HCT116 (cell line): ENCODE results near the gene C4orf17. TPM values are rescaled to one million over a fixed set of nuclear protein-coding genes. Genes with fewer than 3 reads are reported as not detected.

Experiments
- ATAC-seq: fragments of 200-7000 bp; cut with Tn5 transposase; 2 replicates; pipeline ENCODE4 v1.9.1; 2020; ENCODE audit warnings: mild to moderate bottlenecking, moderate library complexity
- BruUV-seq: library from RNA; stranded (reverse); fragments of 400-500 nt; replicated peaks from 2 replicates; lab custom pipeline; 2021; lab: Mats Ljungman, UMichigan
- CTCF ChIA-PET: fragments of 300-600 bp; sonication (Branson Sonifier 250); formaldehyde crosslinking; loops from one replicate; lab custom pipeline; 2021; ENCODE audit warnings: antibody characterized with exemption; lab: Charles Lee
- POLR2A ChIA-PET: fragments of 300-600, 350-600 bp; sonication (Branson Sonifier 250); formaldehyde crosslinking; loops from one replicate; lab custom pipeline; 2021; ENCODE audit warnings: antibody characterized with exemption; lab: Charles Lee
- RAD21 ChIA-PET, 2 experiments: fragments of 300-600 bp; sonication (Branson Sonifier 250); formaldehyde crosslinking; loops; one replicate each; lab custom pipeline; 2023; ENCODE audit warnings: low total read pairs in 2 of 2; ENCODE audit not compliant: uncharacterized antibody in 2 of 2, unreplicated experiment in 2 of 2, low non-redundant PET in 1 of 2; lab: Charles Lee
- DNase-seq: peaks from one replicate; pipeline ENCODE4 v3.0.0-alpha.2; 2010; ENCODE audit warnings: low read depth, low spot score
- H2AFZ ChIP-seq: fragments of 200-600 bp; shearing (Covaris generic), sonication (generic); 2 replicates; pipeline ENCODE4 v1.6.1; 2017; ENCODE audit warnings: low read depth, mixed run types, mixed read lengths, antibody characterized with exemption, low read length; ENCODE audit not compliant: poor library complexity, severe bottlenecking
- H3K27ac ChIP-seq: 2 replicates; pipeline ENCODE4 v1.5.1; 2012; ENCODE audit warnings: low read depth, low read length
- H3K27me3 ChIP-seq: fragments of 200-600 bp; sonication (generic); 2 replicates; pipeline ENCODE4 v1.6.1; 2016; ENCODE audit warnings: mixed run types, low read length, mixed read lengths; ENCODE audit not compliant: insufficient read depth
- H3K36me3 ChIP-seq, 2 experiments: fragments of 200-500 bp in 1 of 2; fragments of 200-600 bp in 1 of 2; sonication (Bioruptor generic) in 1 of 2; sonication (generic) in 1 of 2; 2 replicates each; pipeline versions ENCODE4 v1.5.1 to v1.6.1; 2014 to 2016; ENCODE audit warnings: low read length in 2 of 2, inconsistent platforms in 1 of 2, mixed read lengths in 1 of 2, mixed run types in 1 of 2; ENCODE audit not compliant: insufficient read depth in 2 of 2, control insufficient read depth in 1 of 2
- H3K4me1 ChIP-seq, 2 experiments: fragments of 200-600 bp in 1 of 2; sonication (generic) in 1 of 2; 2 replicates each; pipeline versions ENCODE4 v1.5.1 to v1.6.1; 2012 to 2017; ENCODE audit warnings: low read length in 2 of 2, inconsistent platforms in 1 of 2, mild to moderate bottlenecking in 1 of 2, mixed read lengths in 1 of 2, mixed run types in 1 of 2, moderate library complexity in 1 of 2; ENCODE audit not compliant: insufficient read depth in 2 of 2, control insufficient read depth in 1 of 2
- H3K4me2 ChIP-seq: fragments of 200-600 bp; sonication (generic); 2 replicates; pipeline ENCODE4 v1.6.1; 2017; ENCODE audit warnings: mixed run types, low read length, mixed read lengths
- H3K4me3 ChIP-seq, 2 experiments: fragments of 200-600 bp in 1 of 2; sonication (generic) in 1 of 2; replicated peaks in 1 of 2; 2 replicates each; pipeline ENCODE4 v1.5.1; 2011 to 2016; ENCODE audit warnings: low read length in 2 of 2, control low read depth in 1 of 2, low read depth in 1 of 2, mild to moderate bottlenecking in 1 of 2, mixed read lengths in 1 of 2, mixed run types in 1 of 2
- H3K79me2 ChIP-seq: fragments of 200-600 bp; sonication (generic); 2 replicates; pipeline ENCODE4 v1.6.1; 2017; ENCODE audit warnings: mild to moderate bottlenecking, mixed run types, low read length, moderate library complexity, mixed read lengths; ENCODE audit not compliant: insufficient read depth
- H3K9ac ChIP-seq: fragments of 200-600 bp; sonication (generic); 2 replicates; pipeline ENCODE4 v1.6.1; 2016; ENCODE audit warnings: low read length, mixed read lengths
- H3K9me2 ChIP-seq: fragments of 200-600 bp; sonication (generic), shearing (Covaris generic); 2 replicates; pipeline ENCODE4 v1.6.1; 2017; ENCODE audit warnings: mixed run types, mild to moderate bottlenecking, moderate library complexity; ENCODE audit not compliant: insufficient read depth
- H3K9me3 ChIP-seq, 2 experiments: fragments of 200-500 bp in 1 of 2; fragments of 200-600 bp in 1 of 2; sonication (Bioruptor generic) in 1 of 2; sonication (generic) in 1 of 2; 2 replicates each; pipeline ENCODE4 v1.6.1; 2014 to 2017; ENCODE audit warnings: low read length in 2 of 2, mixed read lengths in 2 of 2, inconsistent platforms in 1 of 2, low read depth in 1 of 2, mild to moderate bottlenecking in 1 of 2, mixed run types in 1 of 2, moderate library complexity in 1 of 2; ENCODE audit not compliant: control insufficient read depth in 1 of 2, insufficient read depth in 1 of 2
- H4K20me1 ChIP-seq: fragments of 200-600 bp; sonication (generic), shearing (Covaris generic); 2 replicates; pipeline ENCODE4 v1.6.1; 2017; ENCODE audit warnings: mixed run types, mild to moderate bottlenecking, moderate library complexity; ENCODE audit not compliant: insufficient read depth
- ELF1 ChIP-seq: IDR thresholded peaks from 2 replicates; pipeline ENCODE4 v1.6.1; 2012; ENCODE audit warnings: low read depth, borderline replicate concordance
- EZH2phosphoT487 ChIP-seq: fragments of 200-600 bp; IDR thresholded peaks from 2 replicates; pipeline ENCODE4 v1.6.1; 2018; ENCODE audit warnings: antibody characterized with exemption, borderline replicate concordance
- JUND ChIP-seq: IDR thresholded peaks from 2 replicates; pipeline ENCODE4 v1.6.1; 2012
- POLR2A ChIP-seq: IDR thresholded peaks from 2 replicates; pipeline ENCODE4 v1.7.0; 2011; ENCODE audit warnings: borderline replicate concordance; ENCODE audit not compliant: insufficient read depth, insufficient read length; ENCODE audit errors: extremely low read depth
- POLR2AphosphoS5 ChIP-seq: IDR thresholded peaks from 2 replicates; pipeline ENCODE4 v1.6.1; 2011; ENCODE audit warnings: mild to moderate bottlenecking, low read depth, low read length, moderate library complexity
- TCF7L2 ChIP-seq: IDR thresholded peaks from 2 replicates; pipeline ENCODE4 v1.7.0; 2011; ENCODE audit warnings: borderline replicate concordance, inconsistent platforms; ENCODE audit not compliant: insufficient read depth, insufficient read length; ENCODE audit errors: extremely low read depth
- intact Hi-C: fragments of 100-400 bp; cut with micrococcal nuclease; formaldehyde crosslinking; loops from 2 replicates; pipeline ENCODE4 v1.10.0; 2022
- total RNA-seq: library from RNA; stranded (reverse); gene quantifications from one replicate; pipeline ENCODE4 v1.2.1, GENCODE V29; 2021; ENCODE audit not compliant: unreplicated experiment
- TF ChIP-seq, protein P1 (sequence below): IDR thresholded peaks from 2 replicates; pipeline ENCODE4 v1.6.1; 2011; ENCODE audit warnings: mild to moderate bottlenecking, low read length, moderate library complexity; ENCODE audit not compliant: insufficient replicate concordance; ENCODE audit errors: extremely low read depth
- TF ChIP-seq, protein P2 (sequence below): IDR thresholded peaks from 2 replicates; pipeline ENCODE4 v1.6.1; 2012; ENCODE audit warnings: low read depth

Gene C4orf17
- total RNA-seq, 1 experiment from 2014 or later: not detected

DNA sequence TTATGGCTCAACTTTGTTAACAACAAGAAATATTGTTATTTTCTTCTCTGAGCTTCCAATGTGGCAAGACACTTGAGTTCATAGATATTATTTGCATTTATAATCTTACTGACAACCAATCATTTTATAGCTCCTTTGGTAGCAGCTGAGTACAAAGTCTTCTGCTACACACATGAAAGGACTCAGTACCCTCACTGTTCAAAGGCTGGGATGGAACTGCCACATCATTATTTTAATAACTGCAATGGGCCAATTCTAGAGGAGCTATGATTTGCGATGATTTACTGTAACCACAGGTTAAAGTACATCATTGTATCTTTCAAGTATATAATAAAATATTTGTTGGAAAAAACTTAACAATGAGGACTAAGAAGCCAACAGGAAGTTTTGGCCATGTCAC is 74.7 kb downstream of the C4orf17 start:
- Histone ChIP-seq H4K20me1 (no peaks in the 10 kb centered on the region), H3K27ac (no peak overlapping the region), H3K27me3 (no peaks in the 10 kb centered on the region), H3K9ac (no peak overlapping the region), H3K9me3 (no peaks in the 10 kb centered on the region), H3K79me2 (no peaks in the 10 kb centered on the region), H3K4me1 (no peaks in the 10 kb centered on the region), H3K36me3 (no peaks in the 10 kb centered on the region), H3K9me2 (no peaks in the 10 kb centered on the region), H2AFZ (no peak overlapping the region), H3K4me3 (no peak overlapping the region), H3K4me2 (no peak overlapping the region)
- intact Hi-C loops: no loop called here
- POLR2A ChIA-PET: no interaction called here
- RAD21 ChIA-PET: no interaction called here
- BruUV-seq: no TSS peak
- ATAC-seq (no peak), DNase-seq (no peak)
- TF ChIP-seq POLR2A (no peak), TCF7L2 (no peak), ELF1 (no peak), JUND (no peak), EZH2phosphoT487 (no peak), POLR2AphosphoS5 (no peak)
- TF ChIP-seq, protein P1, sequence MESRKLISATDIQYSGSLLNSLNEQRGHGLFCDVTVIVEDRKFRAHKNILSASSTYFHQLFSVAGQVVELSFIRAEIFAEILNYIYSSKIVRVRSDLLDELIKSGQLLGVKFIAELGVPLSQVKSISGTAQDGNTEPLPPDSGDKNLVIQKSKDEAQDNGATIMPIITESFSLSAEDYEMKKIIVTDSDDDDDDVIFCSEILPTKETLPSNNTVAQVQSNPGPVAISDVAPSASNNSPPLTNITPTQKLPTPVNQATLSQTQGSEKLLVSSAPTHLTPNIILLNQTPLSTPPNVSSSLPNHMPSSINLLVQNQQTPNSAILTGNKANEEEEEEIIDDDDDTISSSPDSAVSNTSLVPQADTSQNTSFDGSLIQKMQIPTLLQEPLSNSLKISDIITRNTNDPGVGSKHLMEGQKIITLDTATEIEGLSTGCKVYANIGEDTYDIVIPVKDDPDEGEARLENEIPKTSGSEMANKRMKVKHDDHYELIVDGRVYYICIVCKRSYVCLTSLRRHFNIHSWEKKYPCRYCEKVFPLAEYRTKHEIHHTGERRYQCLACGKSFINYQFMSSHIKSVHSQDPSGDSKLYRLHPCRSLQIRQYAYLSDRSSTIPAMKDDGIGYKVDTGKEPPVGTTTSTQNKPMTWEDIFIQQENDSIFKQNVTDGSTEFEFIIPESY: no peak
- TF ChIP-seq, protein P2, sequence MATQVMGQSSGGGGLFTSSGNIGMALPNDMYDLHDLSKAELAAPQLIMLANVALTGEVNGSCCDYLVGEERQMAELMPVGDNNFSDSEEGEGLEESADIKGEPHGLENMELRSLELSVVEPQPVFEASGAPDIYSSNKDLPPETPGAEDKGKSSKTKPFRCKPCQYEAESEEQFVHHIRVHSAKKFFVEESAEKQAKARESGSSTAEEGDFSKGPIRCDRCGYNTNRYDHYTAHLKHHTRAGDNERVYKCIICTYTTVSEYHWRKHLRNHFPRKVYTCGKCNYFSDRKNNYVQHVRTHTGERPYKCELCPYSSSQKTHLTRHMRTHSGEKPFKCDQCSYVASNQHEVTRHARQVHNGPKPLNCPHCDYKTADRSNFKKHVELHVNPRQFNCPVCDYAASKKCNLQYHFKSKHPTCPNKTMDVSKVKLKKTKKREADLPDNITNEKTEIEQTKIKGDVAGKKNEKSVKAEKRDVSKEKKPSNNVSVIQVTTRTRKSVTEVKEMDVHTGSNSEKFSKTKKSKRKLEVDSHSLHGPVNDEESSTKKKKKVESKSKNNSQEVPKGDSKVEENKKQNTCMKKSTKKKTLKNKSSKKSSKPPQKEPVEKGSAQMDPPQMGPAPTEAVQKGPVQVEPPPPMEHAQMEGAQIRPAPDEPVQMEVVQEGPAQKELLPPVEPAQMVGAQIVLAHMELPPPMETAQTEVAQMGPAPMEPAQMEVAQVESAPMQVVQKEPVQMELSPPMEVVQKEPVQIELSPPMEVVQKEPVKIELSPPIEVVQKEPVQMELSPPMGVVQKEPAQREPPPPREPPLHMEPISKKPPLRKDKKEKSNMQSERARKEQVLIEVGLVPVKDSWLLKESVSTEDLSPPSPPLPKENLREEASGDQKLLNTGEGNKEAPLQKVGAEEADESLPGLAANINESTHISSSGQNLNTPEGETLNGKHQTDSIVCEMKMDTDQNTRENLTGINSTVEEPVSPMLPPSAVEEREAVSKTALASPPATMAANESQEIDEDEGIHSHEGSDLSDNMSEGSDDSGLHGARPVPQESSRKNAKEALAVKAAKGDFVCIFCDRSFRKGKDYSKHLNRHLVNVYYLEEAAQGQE: no peak
- CTCF ChIA-PET: no interaction called here
